MM.1S (cell line): ENCODE results near the gene MRPS26.

Experiments used
- DNase-seq: peaks from one replicate; pipeline ENCODE4 v3.0.0-alpha.2; 2015
- H2AFZ ChIP-seq: fragments of 300-600 bp; sonication (generic); 2 replicates; pipeline ENCODE4 v1.6.0; 2016; ENCODE audit warnings: antibody characterized with exemption, low read length
- H3F3A ChIP-seq: fragments of 300-600 bp; sonication (generic); 2 replicates; pipeline ENCODE4 v1.6.1; 2016; ENCODE audit warnings: mild to moderate bottlenecking, antibody characterized with exemption, low read length, moderate library complexity, mixed read lengths; ENCODE audit not compliant: insufficient read depth
- H3K27ac ChIP-seq: fragments of 300-600 bp; sonication (generic); 2 replicates; pipeline ENCODE4 v1.5.1; 2016; ENCODE audit warnings: mild to moderate bottlenecking, low read length
- H3K27me3 ChIP-seq: fragments of 300-600 bp; sonication (generic); replicated peaks from 2 replicates; pipeline ENCODE4 v1.6.0; 2016; ENCODE audit warnings: low read length; ENCODE audit not compliant: insufficient read depth
- H3K36me3 ChIP-seq: fragments of 300-600 bp; sonication (generic); replicated peaks from 2 replicates; pipeline ENCODE4 v1.6.1; 2016; ENCODE audit warnings: mild to moderate bottlenecking, low read length, mixed read lengths; ENCODE audit not compliant: insufficient read depth
- H3K4me1 ChIP-seq: fragments of 300-600 bp; sonication (generic); 2 replicates; pipeline ENCODE4 v1.6.1; 2016; ENCODE audit warnings: low read length, mixed read lengths
- H3K4me2 ChIP-seq: fragments of 300-600 bp; sonication (generic); 2 replicates; pipeline ENCODE4 v1.6.0; 2016; ENCODE audit warnings: low read depth, low read length
- H3K4me3 ChIP-seq: fragments of 300-600 bp; sonication (generic); 2 replicates; pipeline ENCODE4 v1.5.1; 2016; ENCODE audit warnings: low read length, mixed read lengths
- H3K79me2 ChIP-seq: fragments of 300-600 bp; sonication (generic); 2 replicates; pipeline ENCODE4 v1.6.1; 2016; ENCODE audit warnings: mixed run types, low read length, mixed read lengths
- H3K9ac ChIP-seq: fragments of 300-600 bp; sonication (generic); 2 replicates; pipeline ENCODE4 v1.6.1; 2016; ENCODE audit warnings: low read length, mixed read lengths
- H3K9me2 ChIP-seq: fragments of 300-600 bp; sonication (generic); replicated peaks from 2 replicates; pipeline ENCODE4 v1.6.1; 2016; ENCODE audit warnings: mild to moderate bottlenecking, low read length, mixed read lengths; ENCODE audit not compliant: insufficient read depth
- H3K9me3 ChIP-seq: fragments of 300-600 bp; sonication (generic); replicated peaks from 2 replicates; pipeline ENCODE4 v1.6.1; 2016; ENCODE audit warnings: mild to moderate bottlenecking, low read length, mixed read lengths; ENCODE audit not compliant: insufficient read depth
- H4K20me1 ChIP-seq: fragments of 300-600 bp; sonication (generic); 2 replicates; pipeline ENCODE4 v1.6.1; 2016; ENCODE audit warnings: mild to moderate bottlenecking, low read length, moderate library complexity, mixed read lengths; ENCODE audit not compliant: insufficient read depth
- EZH2 ChIP-seq: fragments of 300-600 bp; sonication (generic); optimal IDR thresholded peaks from 2 replicates; pipeline ENCODE3; 2017; ENCODE audit warnings: low read depth, mild to moderate bottlenecking, antibody characterized with exemption, low read length, mixed read lengths
- EZH2phosphoT487 ChIP-seq: fragments of 300-600 bp; sonication (generic); IDR thresholded peaks from 2 replicates; pipeline ENCODE4 v1.6.1; 2018; ENCODE audit warnings: antibody characterized with exemption, low read length
- TF ChIP-seq, protein P1 (sequence below): fragments of 300-600 bp; sonication (generic); IDR thresholded peaks from 2 replicates; pipeline ENCODE4 v1.5.1; 2016; ENCODE audit warnings: antibody characterized with exemption, low read length, mixed read lengths

MRPS26 gene

GRCh38 chr20:3067139-3068014 is 21.5 kb downstream of the MRPS26 start:
- Histone ChIP-seq H3K79me2 (no peaks in the 10 kb centered on the region), H3F3A (no peaks in the 10 kb centered on the region), H3K4me2 (no peak overlapping the region), H3K9ac (no peak overlapping the region), H3K4me1 (no peaks in the 10 kb centered on the region), H2AFZ (no peak overlapping the region), H3K27ac (no peak overlapping the region), H3K27me3 (no peaks in the 10 kb centered on the region), H3K4me3 (no peak overlapping the region), H4K20me1 (no peaks in the 10 kb centered on the region), H3K36me3 (no peaks in the 10 kb centered on the region), H3K9me3 (no peaks in the 10 kb centered on the region), H3K9me2 (no peaks in the 10 kb centered on the region)
- TF ChIP-seq EZH2phosphoT487, result no peak
- TF ChIP-seq, protein P1, sequence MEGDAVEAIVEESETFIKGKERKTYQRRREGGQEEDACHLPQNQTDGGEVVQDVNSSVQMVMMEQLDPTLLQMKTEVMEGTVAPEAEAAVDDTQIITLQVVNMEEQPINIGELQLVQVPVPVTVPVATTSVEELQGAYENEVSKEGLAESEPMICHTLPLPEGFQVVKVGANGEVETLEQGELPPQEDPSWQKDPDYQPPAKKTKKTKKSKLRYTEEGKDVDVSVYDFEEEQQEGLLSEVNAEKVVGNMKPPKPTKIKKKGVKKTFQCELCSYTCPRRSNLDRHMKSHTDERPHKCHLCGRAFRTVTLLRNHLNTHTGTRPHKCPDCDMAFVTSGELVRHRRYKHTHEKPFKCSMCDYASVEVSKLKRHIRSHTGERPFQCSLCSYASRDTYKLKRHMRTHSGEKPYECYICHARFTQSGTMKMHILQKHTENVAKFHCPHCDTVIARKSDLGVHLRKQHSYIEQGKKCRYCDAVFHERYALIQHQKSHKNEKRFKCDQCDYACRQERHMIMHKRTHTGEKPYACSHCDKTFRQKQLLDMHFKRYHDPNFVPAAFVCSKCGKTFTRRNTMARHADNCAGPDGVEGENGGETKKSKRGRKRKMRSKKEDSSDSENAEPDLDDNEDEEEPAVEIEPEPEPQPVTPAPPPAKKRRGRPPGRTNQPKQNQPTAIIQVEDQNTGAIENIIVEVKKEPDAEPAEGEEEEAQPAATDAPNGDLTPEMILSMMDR, result no peak
- no peak for TF ChIP-seq EZH2
- no peak for DNase-seq

DNA sequence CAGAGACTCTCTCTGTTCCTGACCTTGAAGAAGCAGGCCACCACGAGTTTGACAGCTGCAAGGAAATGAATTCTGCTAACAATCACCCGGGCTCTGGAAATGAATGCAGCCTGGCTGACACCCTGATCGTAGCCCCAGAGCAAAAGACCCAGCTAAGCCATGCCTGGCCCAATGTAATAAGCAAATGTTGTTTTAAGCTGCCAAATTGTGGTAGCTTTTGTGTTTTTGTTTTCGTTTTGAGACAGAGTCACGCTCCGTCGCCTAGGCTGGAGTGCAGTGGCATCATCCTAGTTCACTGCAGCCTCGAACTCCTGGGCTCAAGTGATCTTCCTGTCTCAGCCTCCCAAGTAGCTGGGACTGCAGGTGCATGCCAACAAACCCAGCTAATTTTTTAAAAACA is 22.2 kb downstream of the MRPS26 start:
- Histone ChIP-seq H3K27me3 (no peaks in the 10 kb centered on the region), H3K36me3 (no peaks in the 10 kb centered on the region), H3F3A (no peaks in the 10 kb centered on the region), H3K9me3 (no peaks in the 10 kb centered on the region), H3K4me1 (no peaks in the 10 kb centered on the region), H2AFZ (no peak overlapping the region), H3K9me2 (no peaks in the 10 kb centered on the region), H4K20me1 (no peaks in the 10 kb centered on the region), H3K9ac (no peak overlapping the region), H3K4me3 (no peak overlapping the region), H3K79me2 (no peaks in the 10 kb centered on the region), H3K27ac (no peak overlapping the region), H3K4me2 (no peak overlapping the region)
- DNase-seq, result no peak
- TF ChIP-seq EZH2phosphoT487, result no peak
- no peak for TF ChIP-seq EZH2
- TF ChIP-seq, protein P1, result no peak

- H3K36me3 ChIP-seq, result no peaks in the 10 kb centered on the region
- no peaks in the 10 kb centered on the region for H3K4me1 ChIP-seq
- H3K27ac ChIP-seq, result no peak overlapping the region
- H3K9ac ChIP-seq, result no peak overlapping the region
- no peaks in the 10 kb centered on the region for H3K9me3 ChIP-seq
- no peaks in the 10 kb centered on the region for H3K79me2 ChIP-seq
- TF ChIP-seq EZH2phosphoT487, result no peak
- TF ChIP-seq, protein P1, result peak; percentile 24
- TF ChIP-seq EZH2, result no peak
- no peak overlapping the region for H3K4me2 ChIP-seq
- H2AFZ ChIP-seq, result no peak overlapping the region
- no peaks in the 10 kb centered on the region for H3K27me3 ChIP-seq
- H3K4me3 ChIP-seq, result no peak overlapping the region
- peak; percentile 28 for DNase-seq
- no peaks in the 10 kb centered on the region for H4K20me1 ChIP-seq
- no peaks in the 10 kb centered on the region for H3K9me2 ChIP-seq
- no peaks in the 10 kb centered on the region for H3F3A ChIP-seq
These were observed 23.4 kb downstream of the MRPS26 start for GRCh38 chr20:3068986-3069900.
